Measurements from ENCODE around the gene IFITM10. TPM values are rescaled to one million over a fixed set of nuclear protein-coding genes. Genes with fewer than 3 reads are reported as not detected.
A peak's percentile ranks its signal among the peaks of the same experiment; 100 is the strongest.

IFITM10 gene
- total RNA-seq, 1 donor from 2014 or later, result 39.8 TPM

- DNase-seq (ENCODE audit: low spot score), result no peak
- peaks cover 20% of the 10 kb centered on the region for H3K27me3 Mint-ChIP-seq (ENCODE audit: low read depth)
- no peaks in the 10 kb centered on the region for H3K36me3 Mint-ChIP-seq (ENCODE audit: low read depth)
- H3K4me3 Mint-ChIP-seq (ENCODE audit: unreplicated experiment), result no peak overlapping the region
- no peak for TF ChIP-seq CTCF (IDR thresholded peaks at IDR 0.05)
- H3K27ac Mint-ChIP-seq (ENCODE audit: unreplicated experiment), result no peak overlapping the region
- H3K4me1 Mint-ChIP-seq (ENCODE audit: low read depth), result no peaks in the 10 kb centered on the region
- no peaks in the 10 kb centered on the region for H3K9me3 Mint-ChIP-seq (ENCODE audit: low read depth)
Observed at GRCh38 chr11:1714908-1715885, 35.2 kb downstream of the IFITM10 start.

- DNase-seq (ENCODE audit: low spot score), result no peak
- H3K4me1 Mint-ChIP-seq (ENCODE audit: low read depth), result peaks cover 5% of the 10 kb centered on the region
- H3K9me3 Mint-ChIP-seq (ENCODE audit: low read depth), result no peaks in the 10 kb centered on the region
- H3K4me3 Mint-ChIP-seq (ENCODE audit: unreplicated experiment), result no peak overlapping the region
- peaks cover 2% of the 10 kb centered on the region for H3K36me3 Mint-ChIP-seq (ENCODE audit: low read depth)
- no peak for TF ChIP-seq CTCF (IDR thresholded peaks at IDR 0.05)
- H3K27ac Mint-ChIP-seq (ENCODE audit: unreplicated experiment), result no peak overlapping the region
- peaks cover 35% of the 10 kb centered on the region for H3K27me3 Mint-ChIP-seq (ENCODE audit: low read depth)
Observed at GRCh38 chr11:1708716-1709115, 41.7 kb downstream of the IFITM10 start.

- Mint-ChIP-seq H3K4me3 (ENCODE audit: unreplicated experiment) (no peak overlapping the region), H3K27me3 (ENCODE audit: low read depth) (peaks cover 29% of the 10 kb centered on the region), H3K4me1 (ENCODE audit: low read depth) (peaks cover 5% of the 10 kb centered on the region), H3K36me3 (ENCODE audit: low read depth) (peaks cover 2% of the 10 kb centered on the region), H3K9me3 (ENCODE audit: low read depth) (no peaks in the 10 kb centered on the region), H3K27ac (ENCODE audit: unreplicated experiment) (no peak overlapping the region)
- TF ChIP-seq CTCF (IDR thresholded peaks at IDR 0.05), result no peak
- no peak for DNase-seq (ENCODE audit: low spot score)
Observed at GRCh38 chr11:1707751-1708150, 42.6 kb downstream of the IFITM10 start.

GRCh38 chr11:1706634-1707400 is 43.6 kb downstream of the IFITM10 start:
- H3K4me1 Mint-ChIP-seq (ENCODE audit: low read depth), result peaks cover 5% of the 10 kb centered on the region
- H3K27ac Mint-ChIP-seq (ENCODE audit: unreplicated experiment), result no peak overlapping the region
- H3K4me3 Mint-ChIP-seq (ENCODE audit: unreplicated experiment), result no peak overlapping the region
- H3K9me3 Mint-ChIP-seq (ENCODE audit: low read depth), result no peaks in the 10 kb centered on the region
- TF ChIP-seq CTCF (IDR thresholded peaks at IDR 0.05), result peak; percentile 42
- peaks cover 26% of the 10 kb centered on the region for H3K27me3 Mint-ChIP-seq (ENCODE audit: low read depth)
- peaks cover 2% of the 10 kb centered on the region for H3K36me3 Mint-ChIP-seq (ENCODE audit: low read depth)
- no peak for DNase-seq (ENCODE audit: low spot score)

All from chondrocyte (in vitro differentiated cells).